D721Med (cell line): Measurements from ENCODE around the gene ANKRD31.

Source experiments
- DNase-seq: peaks from one replicate; pipeline ENCODE4 v3.0.0; 2011; ENCODE audit warnings: low spot score; ENCODE audit not compliant: insufficient read length
- FAIRE-seq: peaks from 2 replicates; lab custom pipeline; 2011; peaks lifted over from hg19 to GRCh38; lab: Jason Lieb, UNC
- TF ChIP-seq, protein P1 (sequence below): IDR thresholded peaks from 2 replicates; pipeline ENCODE4 v1.5.1; 2012; ENCODE audit warnings: mild to moderate bottlenecking, control low read depth; ENCODE audit not compliant: insufficient read depth; ENCODE audit errors: missing control alignments

ANKRD31 gene

DNA sequence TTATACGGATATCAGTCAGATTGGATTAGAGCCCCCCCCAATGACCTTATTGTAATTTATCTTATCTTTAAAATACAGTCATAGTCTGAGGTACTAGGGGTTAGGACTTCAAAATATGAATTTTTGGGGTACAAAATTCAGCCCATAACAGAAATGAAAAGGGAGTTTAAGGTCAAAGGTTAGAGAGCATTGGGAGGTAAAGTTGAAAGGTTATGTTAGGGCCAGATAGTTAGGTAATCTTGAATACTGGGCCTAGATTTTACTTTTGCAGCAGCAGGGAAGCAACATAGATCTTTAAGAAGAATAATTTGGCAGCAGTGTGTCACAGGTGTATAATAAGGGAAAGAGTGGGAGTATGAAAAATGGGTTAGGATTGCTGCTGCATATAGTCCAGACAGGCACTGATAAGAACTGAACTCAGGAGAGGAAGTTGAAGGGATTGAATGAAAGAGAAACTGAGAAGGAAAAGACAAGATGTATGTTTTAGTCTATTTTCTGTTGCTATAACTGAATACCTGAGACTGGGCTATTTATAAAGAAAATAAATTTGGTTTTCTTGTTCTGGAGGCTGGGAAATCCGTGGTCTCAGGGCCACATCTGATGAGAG is 173.7 kb downstream of the ANKRD31 start:
- TF ChIP-seq, protein P1, sequence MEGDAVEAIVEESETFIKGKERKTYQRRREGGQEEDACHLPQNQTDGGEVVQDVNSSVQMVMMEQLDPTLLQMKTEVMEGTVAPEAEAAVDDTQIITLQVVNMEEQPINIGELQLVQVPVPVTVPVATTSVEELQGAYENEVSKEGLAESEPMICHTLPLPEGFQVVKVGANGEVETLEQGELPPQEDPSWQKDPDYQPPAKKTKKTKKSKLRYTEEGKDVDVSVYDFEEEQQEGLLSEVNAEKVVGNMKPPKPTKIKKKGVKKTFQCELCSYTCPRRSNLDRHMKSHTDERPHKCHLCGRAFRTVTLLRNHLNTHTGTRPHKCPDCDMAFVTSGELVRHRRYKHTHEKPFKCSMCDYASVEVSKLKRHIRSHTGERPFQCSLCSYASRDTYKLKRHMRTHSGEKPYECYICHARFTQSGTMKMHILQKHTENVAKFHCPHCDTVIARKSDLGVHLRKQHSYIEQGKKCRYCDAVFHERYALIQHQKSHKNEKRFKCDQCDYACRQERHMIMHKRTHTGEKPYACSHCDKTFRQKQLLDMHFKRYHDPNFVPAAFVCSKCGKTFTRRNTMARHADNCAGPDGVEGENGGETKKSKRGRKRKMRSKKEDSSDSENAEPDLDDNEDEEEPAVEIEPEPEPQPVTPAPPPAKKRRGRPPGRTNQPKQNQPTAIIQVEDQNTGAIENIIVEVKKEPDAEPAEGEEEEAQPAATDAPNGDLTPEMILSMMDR: no peak
- DNase-seq: no peak
- no peak for FAIRE-seq

DNA sequence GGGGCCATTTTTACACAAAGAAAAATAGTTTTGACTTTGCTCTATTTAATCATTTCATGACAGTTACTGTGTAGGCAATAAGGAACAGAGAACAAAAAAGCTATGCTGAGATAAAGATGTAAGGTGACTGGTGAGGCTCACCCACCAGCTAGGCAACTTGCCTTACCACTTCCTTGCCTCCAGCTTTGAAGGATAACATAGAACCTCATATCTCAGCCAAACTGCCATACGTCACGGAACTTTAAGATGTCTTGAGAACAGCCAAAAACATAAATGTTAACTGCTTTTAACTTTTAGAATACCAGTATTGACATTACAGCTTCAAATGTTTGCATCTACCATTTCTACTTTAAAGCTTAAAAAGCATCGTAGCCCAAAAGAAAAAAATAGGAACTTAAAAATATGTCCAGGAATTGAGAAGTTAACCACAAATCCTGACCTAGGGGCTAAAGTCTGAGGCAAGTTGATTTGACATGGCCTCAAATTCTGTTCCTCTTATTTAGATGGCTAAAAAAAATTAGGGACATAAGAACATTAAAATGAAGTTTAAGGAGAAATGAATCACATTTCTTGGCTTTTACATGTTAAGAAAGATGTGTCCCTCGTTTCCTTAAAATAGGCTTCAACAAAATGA is 176.6 kb downstream of the ANKRD31 start:
- TF ChIP-seq, protein P1: no peak
- FAIRE-seq (no peak), DNase-seq (no peak)

DNA sequence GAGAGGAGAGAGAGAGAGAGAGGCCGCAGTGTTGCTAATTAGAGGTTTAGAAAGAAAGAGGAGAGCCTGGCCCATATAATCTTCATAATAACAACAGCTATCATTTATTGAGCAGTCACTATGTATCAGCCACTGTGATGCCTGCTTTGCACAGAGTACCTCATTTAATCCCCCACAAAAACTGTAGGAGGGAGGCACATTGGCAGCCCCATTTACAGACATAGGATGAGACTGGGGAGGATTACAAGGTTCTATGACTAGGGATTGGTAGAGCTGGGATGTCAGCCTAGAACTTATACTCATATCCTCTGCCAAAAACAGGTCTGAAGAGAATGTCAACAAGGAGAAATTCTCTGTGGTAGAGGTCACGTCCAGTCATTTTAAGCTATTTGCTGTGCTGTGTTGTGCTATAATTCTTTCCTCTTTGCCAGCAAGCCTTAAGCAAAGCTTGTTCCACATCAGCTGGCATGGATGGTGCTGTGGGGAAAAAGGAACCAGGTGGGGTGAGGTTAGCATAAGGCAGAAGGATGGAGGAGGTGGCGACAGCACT is 177.6 kb downstream of the ANKRD31 start:
- FAIRE-seq: no peak
- TF ChIP-seq, protein P1: no peak
- no peak for DNase-seq

DNA sequence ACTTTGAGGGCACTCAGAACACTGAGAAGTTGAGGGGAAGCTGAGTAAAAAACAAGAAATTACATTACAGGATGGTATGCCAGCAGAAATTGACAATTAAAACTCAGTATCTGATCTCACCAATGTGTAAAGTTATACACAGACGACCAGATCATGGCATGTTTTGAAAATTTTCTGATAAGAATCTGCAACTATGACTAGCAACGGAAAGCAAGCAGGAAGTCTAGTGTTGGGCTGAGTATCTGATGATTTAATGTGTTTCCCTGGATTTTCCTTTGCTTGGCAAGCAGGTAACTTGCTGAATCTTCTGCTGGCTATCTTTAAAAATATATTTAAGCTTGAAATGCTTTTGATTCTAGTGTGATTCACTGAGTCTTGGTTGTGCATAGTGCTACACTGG is 179.1 kb downstream of the ANKRD31 start:
- no peak for FAIRE-seq
- DNase-seq: no peak
- TF ChIP-seq, protein P1: no peak

DNA sequence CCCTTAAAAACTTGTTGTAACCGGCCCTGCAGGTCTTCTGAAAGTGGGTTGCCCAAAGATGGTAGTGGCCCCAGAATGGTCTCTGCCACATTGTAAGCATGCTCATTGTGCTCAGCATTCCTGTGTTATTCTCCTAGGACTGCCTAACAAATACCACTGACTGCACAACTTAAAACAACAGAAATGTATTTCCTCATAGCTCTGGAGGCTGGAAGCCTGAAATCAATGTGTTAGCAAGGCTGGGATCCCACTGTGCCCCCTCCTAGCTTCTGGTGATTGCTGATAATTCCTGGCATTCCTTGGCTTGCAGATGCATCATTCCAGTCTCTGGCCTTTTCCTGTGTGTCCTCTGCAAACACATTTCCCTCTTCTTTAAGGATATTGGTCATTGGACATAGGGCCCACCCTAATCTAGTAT is 180.9 kb downstream of the ANKRD31 start:
- DNase-seq (no peak), FAIRE-seq (no peak)
- TF ChIP-seq, protein P1: no peak

DNA sequence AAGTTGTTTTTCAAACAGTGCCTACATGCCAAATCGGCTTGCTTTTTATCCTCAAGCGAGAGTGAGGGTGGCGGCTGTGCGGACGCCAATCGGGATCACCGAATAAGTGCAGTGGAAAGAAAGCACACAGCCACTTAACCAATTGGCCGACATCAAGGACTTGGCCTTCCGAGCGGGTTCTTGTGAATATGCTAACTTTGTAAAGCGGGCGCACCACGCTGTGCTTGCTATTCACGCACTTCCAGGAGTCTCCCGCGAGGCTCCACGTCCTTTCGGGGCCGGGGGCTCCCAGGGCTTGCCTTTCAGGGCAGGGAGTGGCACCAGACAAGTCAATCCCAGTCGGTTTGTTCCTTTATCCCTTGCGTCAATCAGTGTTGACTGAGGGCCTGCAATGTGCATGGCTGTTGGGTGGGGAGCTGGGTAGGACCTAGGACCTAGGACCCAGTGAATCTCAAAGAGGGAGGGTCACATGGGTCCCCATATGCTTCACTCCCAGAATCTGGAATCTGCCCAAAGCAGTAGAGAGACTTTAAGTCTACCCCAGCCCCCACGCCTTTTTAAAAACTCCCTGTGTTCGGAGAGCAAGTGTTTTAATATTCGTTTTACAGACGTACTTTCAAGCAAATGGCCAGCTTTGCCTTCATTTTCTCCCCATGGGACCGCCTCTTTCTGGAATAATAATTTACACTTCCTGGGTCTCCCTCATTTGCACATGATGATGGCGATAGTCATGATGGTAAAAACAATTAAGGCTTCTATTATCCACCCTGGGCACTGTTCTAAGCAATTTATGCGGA is 182.3 kb downstream of the ANKRD31 start:
- FAIRE-seq (no peak), DNase-seq (no peak)
- TF ChIP-seq, protein P1: no peak
